ENCODE measurements around the gene C11orf24.
"Not testable (repeated sequence)": the region's sequence is repeated elsewhere in the genome, so short reads cannot be mapped to it uniquely, and the experiment has no call there.

The C11orf24 gene

DNA sequence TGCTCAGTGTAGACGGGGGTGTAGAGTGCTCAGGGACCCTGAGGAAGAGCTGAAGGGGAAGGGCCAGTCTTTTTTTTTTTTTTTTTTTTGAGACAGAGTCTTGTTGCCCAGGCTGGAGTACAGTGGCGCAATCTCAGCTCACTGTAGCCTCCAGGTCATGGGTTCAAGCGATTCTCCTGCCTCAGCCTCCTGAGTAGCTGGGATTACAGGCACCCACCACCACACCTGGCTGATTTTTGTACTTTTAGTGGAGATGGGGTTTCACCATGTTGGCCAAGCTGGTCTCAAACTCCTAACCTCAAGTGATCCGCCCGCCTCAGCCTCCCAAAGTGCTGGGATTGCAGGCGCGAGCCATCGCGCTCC lies 27.7 kb upstream of the C11orf24 start:
- DNase-seq (ENCODE audit: low read depth) = not testable (repeated sequence)

DNA sequence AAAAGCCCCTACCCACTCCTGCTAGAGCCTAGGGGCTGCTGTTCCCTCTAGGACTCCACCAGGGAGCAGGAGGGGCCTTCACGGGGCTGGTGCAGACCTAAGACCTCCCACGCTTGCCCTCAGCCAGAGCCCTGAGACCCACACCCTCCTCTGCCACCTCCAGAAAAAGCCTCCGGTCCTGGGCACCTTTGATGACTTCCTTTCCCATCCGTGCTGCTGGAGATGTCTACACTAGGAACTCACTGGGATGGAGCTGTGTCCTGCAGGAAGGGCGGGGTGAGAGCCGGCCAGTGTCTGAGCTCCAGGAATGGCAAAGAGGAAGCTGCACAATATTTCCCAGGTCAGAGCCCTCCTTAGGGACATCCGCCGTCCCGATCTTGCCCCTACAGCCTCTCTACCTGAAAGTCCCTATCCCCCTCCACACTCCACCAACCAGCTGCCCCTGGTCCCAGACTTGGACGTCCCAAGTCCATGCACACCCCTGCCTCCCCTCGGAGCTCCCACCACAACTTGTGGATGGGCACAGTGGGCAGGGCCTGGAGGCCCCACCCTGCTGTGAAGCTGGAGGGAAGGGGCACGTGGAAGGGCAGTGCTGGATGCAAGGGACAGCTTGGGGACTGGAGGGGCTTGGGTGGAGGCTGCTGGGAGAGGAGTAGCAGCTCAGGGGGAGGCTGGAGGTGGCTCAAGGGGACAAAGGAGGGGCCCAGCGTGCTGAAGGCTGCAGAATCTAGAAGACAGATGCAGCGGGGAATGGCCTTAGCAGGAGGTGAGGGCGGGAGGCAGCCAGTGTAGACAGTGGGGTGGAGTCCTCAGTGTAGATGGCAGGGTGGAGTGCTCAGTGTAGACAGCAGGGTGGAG lies 27.1 kb upstream of the C11orf24 start:
- DNase-seq (ENCODE audit: low read depth) = no peak

DNA sequence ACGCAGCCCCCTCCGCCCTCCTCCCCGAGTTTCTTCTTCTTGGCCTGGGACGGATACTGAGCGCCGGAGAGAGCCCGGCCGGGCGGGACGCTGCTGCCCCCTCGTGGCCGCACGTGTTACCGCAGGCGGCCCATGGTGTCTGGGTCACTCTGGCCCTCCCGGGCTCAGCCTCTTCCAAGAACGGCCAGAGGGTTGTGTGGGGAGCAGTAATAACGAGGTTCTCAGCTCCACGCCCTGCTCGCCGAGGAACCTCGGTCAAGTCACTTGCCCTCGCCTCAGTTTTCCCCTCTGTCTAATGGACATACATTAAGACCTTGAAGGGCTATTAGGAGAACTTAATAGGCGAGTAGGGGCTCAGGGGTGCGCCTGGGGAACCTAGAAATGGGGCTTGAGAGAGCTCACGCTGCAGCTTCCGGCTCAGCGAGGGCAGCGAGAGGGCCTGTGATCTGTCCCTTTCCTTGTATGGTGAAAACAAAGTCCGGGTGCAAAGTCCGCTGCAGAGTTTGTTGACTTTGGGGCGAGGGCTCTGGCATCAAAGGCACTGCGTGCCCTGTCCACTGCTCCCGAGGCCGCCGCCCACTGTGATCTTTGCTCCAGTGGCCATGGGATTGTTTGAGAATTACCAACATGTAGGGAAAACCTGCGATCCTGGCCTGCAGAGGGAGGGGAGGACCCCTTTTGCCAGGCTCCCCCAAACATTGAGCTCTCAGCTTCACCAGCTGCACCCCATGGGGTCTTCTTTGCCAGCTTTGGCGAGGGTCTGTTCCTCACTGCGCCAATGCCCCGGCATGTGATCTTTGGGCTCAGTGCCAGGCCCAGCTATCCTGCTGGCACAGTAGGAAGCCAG lies 26.3 kb upstream of the C11orf24 start:
- DNase-seq (ENCODE audit: low read depth) = peak; percentile 49

DNA sequence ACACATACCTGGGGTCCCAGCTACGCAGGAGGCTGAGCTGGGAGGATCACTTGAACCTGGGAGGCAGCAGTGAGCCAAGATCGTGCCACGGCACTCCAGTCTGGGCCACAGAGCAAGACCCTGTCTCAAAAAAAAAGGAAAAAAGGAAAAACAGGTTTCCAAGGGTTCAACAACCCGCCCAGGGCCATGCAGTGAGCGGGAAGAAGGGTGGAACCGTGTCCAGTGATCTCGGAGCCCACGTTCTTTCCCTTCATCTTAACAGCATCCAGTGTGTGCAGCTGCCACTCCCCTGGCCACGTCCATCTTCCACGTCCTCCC lies 25.7 kb upstream of the C11orf24 start:
- no peak for DNase-seq (ENCODE audit: low read depth)

DNA sequence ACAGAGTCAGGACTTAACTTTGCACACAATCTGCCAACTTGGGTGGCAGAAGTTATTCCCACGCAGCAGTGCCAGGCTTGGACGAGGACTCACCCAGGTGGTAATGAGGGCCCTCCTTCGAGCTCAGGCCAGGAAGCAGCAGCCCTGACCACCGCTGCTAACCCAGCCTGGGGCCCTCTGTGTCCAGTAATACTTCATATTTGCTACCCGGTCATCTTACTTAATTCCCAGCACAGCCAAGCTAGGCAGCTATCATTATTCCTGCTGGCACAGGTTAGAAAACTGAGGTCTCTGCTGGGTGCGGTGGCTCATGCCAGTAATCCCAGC lies 25.2 kb upstream of the C11orf24 start:
- DNase-seq (ENCODE audit: low read depth) = no peak

DNA sequence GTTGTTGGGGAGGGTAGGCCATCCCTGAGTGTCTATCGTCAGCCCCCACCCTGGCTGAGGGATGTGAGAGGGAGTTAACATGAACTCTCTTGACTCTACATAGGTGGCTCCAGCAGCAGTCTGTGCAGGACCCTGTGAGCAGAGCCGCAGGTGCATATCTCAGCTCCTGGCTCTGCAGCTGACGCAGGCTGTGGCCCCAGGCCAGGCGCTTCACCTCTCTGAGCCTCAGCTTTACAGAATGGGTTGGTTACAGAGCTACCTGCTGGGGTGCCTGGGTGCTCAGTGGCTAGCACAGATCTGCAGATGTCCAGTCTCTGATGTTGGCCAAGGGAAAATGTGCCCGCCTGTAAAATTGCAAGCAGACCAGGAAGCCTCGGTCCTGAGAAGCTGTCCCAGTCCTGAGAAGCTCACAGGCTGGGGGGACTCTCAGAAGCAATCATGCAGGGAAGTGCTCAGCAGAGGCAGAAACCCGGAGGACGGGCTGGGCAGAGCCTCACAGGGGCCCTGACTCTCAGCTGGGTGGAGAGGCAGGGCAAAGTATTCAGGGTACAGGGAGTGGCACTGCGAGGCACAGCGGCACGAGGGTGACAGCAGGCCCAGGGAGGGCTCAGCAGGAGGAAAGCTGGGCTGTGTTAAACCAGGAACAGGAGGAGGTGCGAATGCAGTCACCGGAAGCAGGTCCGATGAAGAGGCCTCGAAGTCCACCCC lies 24.7 kb upstream of the C11orf24 start:
- no peak for DNase-seq (ENCODE audit: low read depth)

DNA sequence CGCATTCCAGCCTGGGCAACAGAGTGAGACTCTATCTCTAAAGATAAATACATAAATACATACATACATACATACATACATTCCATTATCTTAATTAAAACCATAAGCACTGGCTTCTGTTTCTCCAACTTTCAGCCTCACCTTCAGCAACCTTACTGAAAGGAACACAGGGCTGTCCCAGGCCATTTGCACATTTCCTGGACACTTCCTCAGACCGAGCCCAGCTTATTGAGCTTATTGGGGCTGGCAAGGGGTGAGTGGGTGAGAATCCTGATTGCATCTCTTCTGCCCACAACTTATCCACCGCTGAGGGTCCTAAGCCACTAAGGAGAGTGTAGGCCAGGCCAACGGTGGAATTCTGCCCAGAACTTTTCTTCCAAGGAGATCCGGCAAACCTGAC lies 24.2 kb upstream of the C11orf24 start:
- DNase-seq (ENCODE audit: low read depth) = no peak

DNA sequence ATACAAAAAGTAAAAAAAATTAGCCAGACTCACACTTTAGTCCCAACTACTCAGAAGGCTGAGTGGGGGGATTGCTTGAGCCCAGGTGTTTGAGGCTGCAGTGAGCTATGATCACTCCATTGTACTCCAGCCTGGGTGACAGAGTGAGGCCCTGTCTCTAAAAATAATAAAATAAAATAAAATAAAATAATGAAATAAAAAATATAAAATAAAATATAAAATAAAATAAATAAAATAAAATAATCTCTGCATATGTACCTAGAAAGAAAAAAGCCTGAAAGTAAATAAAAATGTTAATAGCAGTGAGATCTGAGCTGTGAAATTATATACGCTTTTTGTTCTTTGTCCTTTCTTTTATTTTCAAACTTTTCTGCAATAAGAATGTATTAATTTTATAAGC lies 23.5 kb upstream of the C11orf24 start:
- DNase-seq (ENCODE audit: low read depth) = no peak

DNA sequence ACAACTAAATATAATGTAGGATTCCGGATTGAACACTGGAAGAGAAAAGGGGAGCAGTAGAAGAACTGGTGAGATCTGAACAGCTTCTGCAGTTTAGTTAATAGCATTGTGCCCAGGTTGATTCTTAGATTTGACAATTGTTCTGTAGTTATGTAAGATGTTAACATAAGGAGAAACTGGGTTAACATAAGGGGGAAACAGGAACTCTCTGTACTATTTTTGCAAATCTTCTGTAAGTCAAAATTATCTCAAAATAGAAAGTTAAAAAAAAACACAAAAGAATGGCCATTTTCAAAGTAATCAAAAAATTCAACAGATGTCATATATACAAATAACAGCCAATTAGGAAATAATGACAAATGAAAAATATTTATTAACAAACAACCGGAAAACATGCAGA lies 21.9 kb upstream of the C11orf24 start:
- no peak for DNase-seq (ENCODE audit: low read depth)

DNA sequence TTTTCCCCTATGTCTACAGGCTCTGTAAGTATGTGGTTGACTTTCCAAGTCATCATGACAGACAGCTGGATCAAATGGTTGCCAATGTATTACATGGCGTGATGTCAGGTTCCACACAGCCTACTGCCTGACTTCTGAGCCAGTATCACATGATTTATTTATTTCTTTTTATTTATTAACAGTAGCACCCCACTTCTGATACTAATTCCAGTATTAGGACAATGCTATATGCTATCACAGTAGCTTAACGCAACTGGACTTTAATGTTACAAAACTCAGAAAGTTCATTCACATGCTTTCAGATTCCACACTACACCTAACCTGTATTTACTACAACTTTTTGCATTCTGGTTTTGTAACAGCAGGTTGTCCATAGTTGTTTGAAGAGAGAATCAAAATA lies 17.7 kb upstream of the C11orf24 start:
- DNase-seq (ENCODE audit: low read depth) = no peak

DNA sequence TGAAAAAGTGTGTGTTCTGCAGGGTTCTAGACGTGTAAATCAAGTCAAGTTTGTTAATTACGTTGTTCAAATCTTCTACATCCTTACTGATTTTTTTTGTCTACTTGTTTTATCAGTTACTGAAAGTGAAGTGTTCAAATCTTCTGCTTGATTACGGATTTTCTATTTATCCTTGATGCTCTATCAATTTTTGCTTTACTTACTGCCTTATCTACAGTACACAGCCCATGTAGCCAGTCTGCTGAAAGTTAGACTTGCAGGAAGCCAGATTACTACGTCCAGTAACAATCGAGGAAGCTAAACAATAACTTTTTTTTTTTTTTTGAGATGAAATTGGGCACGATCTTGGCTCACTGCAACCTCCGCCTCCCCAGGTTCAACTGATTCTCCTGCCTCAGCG lies 15.6 kb upstream of the C11orf24 start:
- DNase-seq (ENCODE audit: low read depth) = no peak

DNA sequence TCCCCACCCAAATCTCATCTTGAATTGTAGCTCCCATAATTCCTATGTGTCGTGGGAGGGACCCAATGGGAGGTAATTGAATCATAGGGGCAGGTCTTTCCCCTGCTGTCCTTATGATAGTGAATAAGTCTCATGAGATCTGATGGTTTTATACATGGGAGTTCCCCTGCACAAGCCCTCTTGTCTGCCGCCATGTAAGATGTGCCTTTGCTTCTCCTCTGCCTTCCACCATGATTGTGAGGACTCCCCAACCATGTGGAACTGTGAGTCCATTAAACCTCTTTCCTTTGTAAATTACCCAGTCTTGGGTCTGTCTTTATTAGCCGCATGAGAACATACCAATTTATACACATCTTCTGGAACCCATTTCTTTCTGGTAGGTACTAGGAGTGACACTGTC lies 12.8 kb upstream of the C11orf24 start:
- not testable (repeated sequence) for DNase-seq (ENCODE audit: low read depth)

DNA sequence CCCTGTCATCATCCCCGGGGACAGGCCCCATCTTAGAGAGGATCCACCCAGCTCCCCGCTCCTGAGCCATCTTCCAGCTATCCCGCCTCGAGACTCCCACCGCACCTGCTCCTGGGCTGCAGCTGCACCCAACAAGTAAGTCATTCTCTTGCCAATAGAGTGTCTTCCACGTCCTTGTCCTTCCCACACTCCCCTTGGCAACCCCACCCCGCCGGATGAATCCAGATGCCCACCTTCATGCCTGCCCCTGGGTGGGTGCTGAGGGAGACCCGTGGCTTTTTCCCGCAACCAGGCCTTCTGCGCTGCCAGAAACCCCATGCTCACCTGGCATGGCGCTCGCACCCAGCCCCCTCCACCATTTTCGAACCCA lies 11.1 kb upstream of the C11orf24 start:
- no peak for DNase-seq (ENCODE audit: low read depth)

DNA sequence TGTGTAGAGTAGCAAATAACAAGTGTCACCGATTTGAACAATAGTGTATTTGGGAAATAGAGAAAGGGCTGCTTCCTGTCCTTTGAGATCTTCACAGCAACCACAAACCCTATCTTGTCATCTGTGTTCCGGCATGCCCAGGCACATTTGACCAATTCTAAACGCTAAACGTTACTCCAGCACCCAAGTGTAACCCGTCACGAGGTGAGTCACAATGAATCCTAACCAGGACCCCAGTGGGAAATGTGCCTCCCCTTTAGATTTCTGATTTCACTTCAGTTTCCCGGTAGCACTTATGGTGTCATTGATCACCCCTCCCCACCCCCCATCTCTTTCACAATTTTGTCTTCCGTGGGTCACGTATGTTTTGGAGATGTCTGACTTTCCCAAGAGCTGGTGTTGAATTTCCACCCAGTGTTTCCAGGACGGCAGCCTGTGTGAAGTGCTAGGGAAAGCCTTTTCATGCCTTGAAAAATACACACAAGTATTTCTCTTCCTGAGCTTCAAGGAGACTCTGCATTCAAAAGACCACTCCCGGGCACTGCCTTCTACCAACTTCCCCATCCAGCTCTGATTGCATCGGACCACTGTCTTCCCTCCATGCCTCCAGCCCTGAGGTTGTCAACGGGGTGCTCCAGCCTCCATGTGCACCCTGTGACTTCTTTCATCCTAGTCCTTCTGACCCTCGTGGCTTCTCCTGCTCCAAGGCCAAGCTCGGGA lies 10.5 kb upstream of the C11orf24 start:
- DNase-seq (ENCODE audit: low read depth) = no peak

DNA sequence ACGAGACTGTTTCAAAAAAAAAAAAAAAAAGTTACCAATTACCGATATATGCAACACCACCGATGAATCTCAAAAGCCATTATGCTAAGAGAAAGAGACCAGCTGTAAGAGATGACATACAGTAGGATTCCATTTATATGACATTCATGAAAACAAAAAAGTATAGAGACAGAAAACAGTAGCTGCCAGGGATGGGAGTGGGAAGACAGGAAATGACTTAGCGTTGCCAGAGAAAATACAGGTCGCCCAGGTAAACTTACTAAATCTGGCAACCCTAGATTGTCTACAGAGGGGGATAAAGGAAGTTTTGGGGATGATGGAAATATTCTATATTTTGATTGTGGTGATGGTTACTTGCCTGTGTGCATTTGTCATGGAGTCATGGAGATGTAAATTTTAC lies 7.9 kb upstream of the C11orf24 start:
- no peak for DNase-seq (ENCODE audit: low read depth)

DNA sequence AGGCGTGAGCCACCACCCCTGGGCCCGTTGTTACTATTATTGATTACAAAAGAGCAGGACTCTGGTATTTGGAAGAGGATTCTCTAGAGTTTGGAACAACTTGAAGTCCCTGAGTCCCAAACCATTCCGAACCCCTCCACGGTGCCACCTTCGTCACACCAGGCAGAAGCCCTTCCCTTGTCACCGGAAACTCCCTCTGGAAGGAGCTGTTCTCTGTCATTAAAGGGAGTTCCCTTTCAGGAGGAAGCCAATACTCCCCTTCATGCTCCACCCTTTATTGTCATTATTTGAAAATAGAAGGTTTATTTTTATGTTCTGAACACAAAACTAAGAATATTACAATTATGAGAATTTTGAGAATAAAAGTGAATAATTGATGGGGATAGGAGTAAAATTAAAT lies 5.1 kb upstream of the C11orf24 start:
- DNase-seq (ENCODE audit: low read depth) = no peak

DNA sequence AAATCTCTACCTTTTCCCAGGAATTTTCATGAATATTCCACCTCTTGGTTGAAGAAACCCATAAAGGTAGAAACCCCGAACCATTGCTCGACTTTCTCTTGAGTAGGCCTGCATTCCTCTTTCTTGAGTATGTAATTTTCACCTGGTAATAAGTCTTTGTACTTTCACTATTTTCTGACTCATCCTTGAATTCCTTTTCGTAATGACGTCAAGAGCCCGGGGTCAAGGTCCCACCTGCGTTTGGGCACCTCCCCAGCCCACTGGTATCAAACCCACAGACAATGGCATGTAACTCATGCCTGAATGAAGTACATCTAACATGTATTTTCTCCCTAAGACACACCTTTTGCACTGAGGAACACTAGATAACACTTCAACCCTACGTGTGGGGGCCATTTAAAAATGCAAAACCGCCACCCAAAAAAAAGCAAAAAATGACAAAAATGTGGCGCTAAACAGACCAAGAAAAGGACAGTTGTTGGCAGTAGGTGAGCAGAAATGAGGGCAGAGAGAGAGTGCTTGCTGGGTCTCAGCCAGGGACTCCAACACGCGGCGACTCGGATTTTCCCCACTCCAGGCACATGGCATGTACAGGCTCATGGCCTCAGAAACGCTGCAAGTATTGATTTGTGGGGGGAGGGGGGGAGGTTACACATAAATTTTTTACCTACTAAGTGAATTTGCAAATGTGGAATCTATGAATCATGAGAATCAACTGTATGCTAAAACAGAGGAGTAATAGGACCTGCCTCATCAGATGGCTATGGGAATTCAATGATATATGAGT lies 4.1 kb upstream of the C11orf24 start:
- no peak for DNase-seq (ENCODE audit: low read depth)

DNA sequence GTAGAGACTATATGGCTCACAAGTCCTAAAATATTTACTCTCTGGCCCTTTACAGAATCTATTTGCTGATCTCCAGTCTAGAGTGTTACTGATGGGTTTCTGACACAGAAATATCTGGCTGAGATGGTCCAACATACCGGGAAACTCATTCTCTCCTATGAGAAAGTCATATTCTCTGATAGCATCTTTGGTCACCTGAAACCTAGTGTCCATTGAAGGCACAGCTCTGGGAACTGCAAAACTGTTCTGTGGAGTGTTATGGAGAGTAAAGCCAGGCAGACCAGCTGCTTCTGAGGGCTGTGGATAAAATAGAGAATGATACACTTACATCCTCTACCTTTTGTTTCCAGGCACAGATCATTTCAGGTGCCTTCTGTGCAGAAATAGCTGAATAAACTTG lies 2.5 kb upstream of the C11orf24 start:
- no peak for DNase-seq (ENCODE audit: low read depth)

DNA sequence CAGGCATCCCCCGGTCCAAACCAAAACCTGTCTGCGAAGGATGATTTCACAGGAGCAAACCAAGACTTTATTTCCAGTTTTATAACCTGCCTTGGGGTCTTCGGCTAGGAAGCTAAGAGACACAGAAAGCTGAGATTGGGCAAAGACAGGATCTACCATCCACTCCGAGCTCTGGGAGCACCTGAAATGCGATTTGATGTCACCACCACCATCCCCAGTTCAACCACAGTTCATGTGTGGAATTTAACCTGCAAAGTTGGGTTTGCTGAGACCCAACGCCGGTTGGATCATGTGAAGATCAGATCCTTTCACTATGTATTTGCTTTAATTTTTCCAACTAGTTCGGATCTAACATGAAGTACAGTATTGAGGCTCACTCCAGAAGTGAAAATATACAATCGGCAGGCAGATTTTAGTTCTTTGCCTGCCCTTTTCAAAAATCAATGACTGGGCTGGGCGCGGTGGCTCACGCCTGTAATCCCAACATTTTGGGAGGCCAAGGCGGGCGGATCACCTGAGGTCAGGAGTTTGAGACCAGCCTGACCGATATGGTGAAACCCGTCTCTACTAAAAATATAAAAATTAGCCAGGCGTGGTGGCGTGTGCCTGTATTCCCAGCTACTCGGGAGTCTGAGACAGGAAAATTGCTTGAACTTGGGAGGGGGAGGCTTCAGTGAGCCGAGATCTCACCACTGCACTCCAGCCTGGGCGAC lies 1.4 kb upstream of the C11orf24 start:
- no peak for DNase-seq (ENCODE audit: low read depth)

DNA sequence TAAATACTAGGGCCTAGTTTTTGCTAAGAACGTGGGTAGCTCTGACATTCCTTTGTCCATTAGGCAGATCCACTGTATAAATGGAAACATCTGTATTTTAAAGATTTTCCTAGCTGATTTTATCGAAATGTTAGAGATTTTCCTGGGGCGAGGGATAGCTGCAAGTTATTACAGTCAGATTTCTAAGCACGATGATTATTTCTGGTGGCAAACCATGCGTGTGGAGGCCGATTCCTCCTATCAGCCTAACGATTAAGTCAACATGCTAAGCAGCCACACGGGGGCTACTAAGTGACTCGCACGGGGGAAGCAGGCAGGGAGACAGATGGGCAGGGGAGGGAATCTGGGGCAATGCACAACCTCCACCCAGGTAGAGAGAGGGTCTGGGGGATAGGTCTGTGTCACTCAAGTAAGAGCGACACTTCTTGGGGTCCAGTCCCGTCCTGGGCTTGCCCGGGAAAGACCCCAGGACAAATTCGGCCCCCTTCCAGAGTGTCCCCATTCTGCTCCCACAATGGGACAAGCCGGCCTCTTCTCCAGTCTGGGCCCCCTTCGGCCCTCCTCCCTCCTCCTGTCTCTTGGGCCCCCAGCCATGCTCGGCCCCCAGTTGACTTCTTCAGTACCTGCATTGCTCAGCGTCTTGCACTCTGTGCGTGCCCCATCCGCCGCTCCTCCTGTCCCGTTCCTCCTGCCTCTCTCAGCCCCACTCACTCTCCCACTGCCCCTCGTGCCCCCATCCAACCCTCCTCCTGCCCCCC lies 571 bp downstream of the C11orf24 start:
- peak; percentile 42 for DNase-seq (ENCODE audit: low read depth)
